ENCODE results near the gene HASPIN. TPM values are rescaled to one million over a fixed set of nuclear protein-coding genes. Genes with fewer than 3 reads are reported as not detected.

The HASPIN gene
- total RNA-seq, 1 experiment from 2014 or later = 30.0 TPM

- no peak for TF ChIP-seq HMGXB4 (CRISPR knock-in tag; IDR thresholded peaks at IDR 0.05)
- TF ChIP-seq ATF6 (CRISPR knock-in tag; IDR thresholded peaks at IDR 0.05) = no peak
- TF ChIP-seq RORB (CRISPR knock-in tag; IDR thresholded peaks at IDR 0.05) = no peak
- no peak for TF ChIP-seq OVOL2 (CRISPR knock-in tag; IDR thresholded peaks at IDR 0.05; ENCODE audit: borderline replicate concordance)
- TF ChIP-seq GABPB1 (CRISPR knock-in tag; IDR thresholded peaks at IDR 0.05) = no peak
- no peak for TF ChIP-seq USF1 (CRISPR knock-in tag; IDR thresholded peaks at IDR 0.05)
- no peak for TF ChIP-seq MLX (CRISPR knock-in tag; IDR thresholded peaks at IDR 0.05)
- TF ChIP-seq JUN (CRISPR knock-in tag; IDR thresholded peaks at IDR 0.05) = 0 out of 2 replicates have a peak, but pooled peaks have one; percentile 53
- TF ChIP-seq ZNF263 (CRISPR knock-in tag; IDR thresholded peaks at IDR 0.05; ENCODE audit: low read depth) = peak; percentile 92
- no peak for TF ChIP-seq CREB1 (CRISPR knock-in tag; IDR thresholded peaks at IDR 0.05)
- TF ChIP-seq SMAD4 (CRISPR knock-in tag; IDR thresholded peaks at IDR 0.05) = no peak
- peak; percentile 29; the same call in 1 of the 2 replicates for TF ChIP-seq ARID4B (CRISPR knock-in tag; IDR thresholded peaks at IDR 0.05; ENCODE audit: borderline replicate concordance)
- no peak for TF ChIP-seq FOXP4 (CRISPR knock-in tag; IDR thresholded peaks at IDR 0.05)
- TF ChIP-seq ZNF232 (CRISPR knock-in tag; IDR thresholded peaks at IDR 0.05) = 0 out of 2 replicates have a peak, but pooled peaks have one; percentile 47
- peak; percentile 54; the same call in 1 of the 2 replicates for TF ChIP-seq TEAD1 (CRISPR knock-in tag; IDR thresholded peaks at IDR 0.05)
- no peak for TF ChIP-seq ATF1 (CRISPR knock-in tag; IDR thresholded peaks at IDR 0.05)
- TF ChIP-seq IRF1 (CRISPR knock-in tag; IDR thresholded peaks at IDR 0.05) = no peak
- no peak for TF ChIP-seq ZSCAN18 (CRISPR knock-in tag; IDR thresholded peaks at IDR 0.05)
- 0 out of 2 replicates have a peak, but pooled peaks have one; percentile 24 for TF ChIP-seq ESRRA (CRISPR knock-in tag; IDR thresholded peaks at IDR 0.05; ENCODE audit: borderline replicate concordance)
- no peak for TF ChIP-seq CREM (CRISPR knock-in tag; IDR thresholded peaks at IDR 0.05)
- no peak for TF ChIP-seq NFE2L1 (CRISPR knock-in tag; IDR thresholded peaks at IDR 0.05)
- TF ChIP-seq MYBL2 (CRISPR knock-in tag; IDR thresholded peaks at IDR 0.05) = no peak
- TF ChIP-seq CDX4 (CRISPR knock-in tag; IDR thresholded peaks at IDR 0.05; ENCODE audit: borderline replicate concordance) = no peak
These were observed 27.8 kb upstream of the HASPIN start, which contains the start of gene P2RX5 (continued) for GRCh38 chr17:3695723-3696411.

Data from WTC11 (cell line).